ENCODE measurements around the gene PHKA1. TPM values are rescaled to one million over a fixed set of nuclear protein-coding genes. Genes with fewer than 3 reads are reported as not detected.
"Not testable (repeated sequence)": the region's sequence is repeated elsewhere in the genome, so short reads cannot be mapped to it uniquely, and the experiment has no call there.

Gene PHKA1
- total RNA-seq = 1 to 10 TPM in 1 of 2 donors, under 1 TPM in 1; 0.50 to 2.7 TPM

- DNase-seq (ENCODE audit: low spot score) (peak; percentile 58), ATAC-seq (peak; percentile 67 to 77)
- H3K36me3 Mint-ChIP-seq; H3K27ac Mint-ChIP-seq; H3K9me3 Mint-ChIP-seq; H3K4me1 Mint-ChIP-seq (ENCODE audit: low read depth in 2 of 2): not testable (repeated sequence)
- peaks cover 10 to 21% of the 10 kb centered on the region in 2 donors for H3K27me3 Mint-ChIP-seq
- peak within 1 kb of the TSS; percentile 65 for H3K4me3 Mint-ChIP-seq
Observed at GRCh38 chrX:72713599-72714477, at the start of gene PHKA1. Gene PHKA1, minus strand, starts transcription at chrX:72714306. Its CDS starts 426 bp downstream, at chrX:72713880.

GRCh38 chrX:72760454-72760853 lies 46.3 kb upstream of the PHKA1 start:
- not testable (repeated sequence) for DNase-seq (ENCODE audit: low spot score); H3K4me1 Mint-ChIP-seq (ENCODE audit: low read depth in 2 of 2); H3K27me3 Mint-ChIP-seq

GRCh38 chrX:72748545-72748944 lies 34.4 kb upstream of the PHKA1 start:
- H3K36me3 Mint-ChIP-seq; H3K9me3 Mint-ChIP-seq; H3K4me3 Mint-ChIP-seq; DNase-seq (ENCODE audit: low spot score); ATAC-seq; H3K27me3 Mint-ChIP-seq; H3K4me1 Mint-ChIP-seq (ENCODE audit: low read depth in 2 of 2); H3K27ac Mint-ChIP-seq: not testable (repeated sequence)

More at GRCh38 chrX:72760454-72760853, 46.3 kb upstream of the PHKA1 start:
- not testable (repeated sequence) for ATAC-seq, H3K4me3 Mint-ChIP-seq, H3K9me3 Mint-ChIP-seq, H3K27ac Mint-ChIP-seq, H3K36me3 Mint-ChIP-seq

GRCh38 chrX:72745546-72745945 lies 31.4 kb upstream of the PHKA1 start:
- not testable (repeated sequence) for ATAC-seq; H3K27me3 Mint-ChIP-seq; H3K27ac Mint-ChIP-seq; H3K4me1 Mint-ChIP-seq (ENCODE audit: low read depth in 2 of 2); H3K4me3 Mint-ChIP-seq; DNase-seq (ENCODE audit: low spot score); H3K9me3 Mint-ChIP-seq; H3K36me3 Mint-ChIP-seq

- H3K4me3 Mint-ChIP-seq = no peak overlapping the region
- ATAC-seq = no peak
- no peaks in the 10 kb centered on the region for H3K4me1 Mint-ChIP-seq (ENCODE audit: low read depth in 2 of 2)
- peaks cover 44 to 54% of the 10 kb centered on the region in 2 donors for H3K27me3 Mint-ChIP-seq
- H3K27ac Mint-ChIP-seq = no peak overlapping the region
- H3K36me3 Mint-ChIP-seq = no peaks in the 10 kb centered on the region
- H3K9me3 Mint-ChIP-seq = no peaks in the 10 kb centered on the region
- no peak for DNase-seq (ENCODE audit: low spot score)
Observed at GRCh38 chrX:72735561-72735960, 21.5 kb upstream of the PHKA1 start.

GRCh38 chrX:72733636-72734035 lies 19.5 kb upstream of the PHKA1 start:
- H3K9me3 Mint-ChIP-seq; DNase-seq (ENCODE audit: low spot score); H3K27ac Mint-ChIP-seq; H3K4me3 Mint-ChIP-seq; H3K4me1 Mint-ChIP-seq (ENCODE audit: low read depth in 2 of 2); ATAC-seq; H3K36me3 Mint-ChIP-seq: not testable (repeated sequence)
- peaks cover 46 to 53% of the 10 kb centered on the region in 2 donors for H3K27me3 Mint-ChIP-seq

GRCh38 chrX:72727846-72728245 lies 13.7 kb upstream of the PHKA1 start:
- DNase-seq (ENCODE audit: low spot score) = no peak
- H3K36me3 Mint-ChIP-seq = no peaks in the 10 kb centered on the region
- no peak overlapping the region for H3K4me3 Mint-ChIP-seq
- no peak for ATAC-seq
- no peaks in the 10 kb centered on the region for H3K9me3 Mint-ChIP-seq
- H3K27me3 Mint-ChIP-seq = peaks cover 28 to 37% of the 10 kb centered on the region in 2 donors
- H3K4me1 Mint-ChIP-seq (ENCODE audit: low read depth in 2 of 2) = no peaks in the 10 kb centered on the region
- no peak overlapping the region for H3K27ac Mint-ChIP-seq

GRCh38 chrX:72716766-72717165 lies 2.7 kb upstream of the PHKA1 start:
- peaks cover 5% of the 10 kb centered on the region for H3K36me3 Mint-ChIP-seq
- peaks cover 0 to 7% of the 10 kb centered on the region in 2 donors for H3K4me1 Mint-ChIP-seq (ENCODE audit: low read depth in 2 of 2)
- DNase-seq (ENCODE audit: low spot score) (no peak), ATAC-seq (no peak)
- H3K27ac Mint-ChIP-seq = no peak overlapping the region
- peaks cover 10 to 21% of the 10 kb centered on the region in 2 donors for H3K27me3 Mint-ChIP-seq
- H3K9me3 Mint-ChIP-seq = no peaks in the 10 kb centered on the region
- H3K4me3 Mint-ChIP-seq = no peak overlapping the region

GRCh38 chrX:72715546-72715945 lies 1.4 kb upstream of the PHKA1 start:
- DNase-seq (ENCODE audit: low spot score) = no peak
- peaks cover 0 to 7% of the 10 kb centered on the region in 2 donors for H3K4me1 Mint-ChIP-seq (ENCODE audit: low read depth in 2 of 2)
- H3K27ac Mint-ChIP-seq = no peak overlapping the region
- no peak for ATAC-seq
- no peaks in the 10 kb centered on the region for H3K9me3 Mint-ChIP-seq
- H3K27me3 Mint-ChIP-seq = peaks cover 10 to 21% of the 10 kb centered on the region in 2 donors
- no peak overlapping the region for H3K4me3 Mint-ChIP-seq
- H3K36me3 Mint-ChIP-seq = peaks cover 5% of the 10 kb centered on the region

GRCh38 chrX:72714478-72714916 lies 391 bp upstream of the PHKA1 start:
- Mint-ChIP-seq H3K27ac (no peak overlapping the region), H3K36me3 (peaks cover 5% of the 10 kb centered on the region), H3K27me3 (peaks cover 10 to 21% of the 10 kb centered on the region in 2 donors), H3K9me3 (no peaks in the 10 kb centered on the region), H3K4me3 (peak overlapping the region; percentile 65), H3K4me1 (ENCODE audit: low read depth in 2 of 2) (peaks cover 0 to 7% of the 10 kb centered on the region in 2 donors)
- no peak for ATAC-seq
- no peak for DNase-seq (ENCODE audit: low spot score)

- H3K36me3 Mint-ChIP-seq = peaks cover 5% of the 10 kb centered on the region
- H3K27ac Mint-ChIP-seq = no peak overlapping the region
- H3K27me3 Mint-ChIP-seq = peaks cover 10 to 21% of the 10 kb centered on the region in 2 donors
- no peak for ATAC-seq
- H3K4me3 Mint-ChIP-seq = peak overlapping the region; percentile 64
- no peak for DNase-seq (ENCODE audit: low spot score)
- H3K9me3 Mint-ChIP-seq = no peaks in the 10 kb centered on the region
- peaks cover 0 to 7% of the 10 kb centered on the region in 2 donors for H3K4me1 Mint-ChIP-seq (ENCODE audit: low read depth in 2 of 2)
Observed at GRCh38 chrX:72713130-72713529, 976 bp downstream of the PHKA1 start.

- DNase-seq (ENCODE audit: low spot score) (no peak), ATAC-seq (no peak)
- Mint-ChIP-seq H3K27ac (no peak overlapping the region), H3K36me3 (peaks cover 5% of the 10 kb centered on the region), H3K9me3 (no peaks in the 10 kb centered on the region), H3K27me3 (peaks cover 10 to 21% of the 10 kb centered on the region in 2 donors), H3K4me1 (ENCODE audit: low read depth in 2 of 2) (peaks cover 0 to 7% of the 10 kb centered on the region in 2 donors), H3K4me3 (no peak overlapping the region)
Observed at GRCh38 chrX:72712094-72712755, 1.9 kb downstream of the PHKA1 start.

- DNase-seq (ENCODE audit: low spot score) = no peak
- peaks cover 0 to 2% of the 10 kb centered on the region in 2 donors for H3K27me3 Mint-ChIP-seq
- no peaks in the 10 kb centered on the region for H3K4me1 Mint-ChIP-seq (ENCODE audit: low read depth in 2 of 2)
- H3K9me3 Mint-ChIP-seq = no peaks in the 10 kb centered on the region
- no peak for ATAC-seq
- H3K27ac Mint-ChIP-seq = no peak overlapping the region
- no peaks in the 10 kb centered on the region for H3K36me3 Mint-ChIP-seq
- H3K4me3 Mint-ChIP-seq = no peak overlapping the region
Observed at GRCh38 chrX:72705814-72706213, 8.3 kb downstream of the PHKA1 start.

- Mint-ChIP-seq H3K27ac (no peak overlapping the region), H3K27me3 (peaks cover 0 to 2% of the 10 kb centered on the region in 2 donors), H3K4me1 (ENCODE audit: low read depth in 2 of 2) (no peaks in the 10 kb centered on the region), H3K4me3 (no peak overlapping the region), H3K9me3 (no peaks in the 10 kb centered on the region), H3K36me3 (no peaks in the 10 kb centered on the region)
- ATAC-seq (no peak), DNase-seq (ENCODE audit: low spot score) (no peak)
Observed at GRCh38 chrX:72705111-72705510, 9.0 kb downstream of the PHKA1 start.

Data from natural killer cell treated with Interleukin-12 subunit alpha and Interleukin-12 subunit beta and Interleukin-15 and Interleukin-18, amount 100 ng/mL, for 72 hours (primary cell).